HEK293T (cell line): ENCODE results near the gene KRTAP10-3.

Source experiments
- CTCF ChIA-PET: fragments of 350-600 bp; formaldehyde crosslinking; extraction: SDS; loops from one replicate; lab custom pipeline; 2021; ENCODE audit warnings: antibody characterized with exemption, inconsistent platforms; lab: Yijun Ruan, JAX
- POLR2A ChIA-PET: fragments of 350-600 bp; formaldehyde crosslinking; extraction: SDS; loops from one replicate; lab custom pipeline; 2020; ENCODE audit warnings: antibody characterized with exemption, inconsistent platforms; lab: Yijun Ruan, JAX
- DNase-seq: peaks from one replicate; pipeline ENCODE4 v3.0.0; 2012; ENCODE audit warnings: mixed read lengths; ENCODE audit errors: extremely low spot score
- ARNT ChIP-seq: fragments of 450-650 bp; IDR thresholded peaks from 2 replicates; pipeline ENCODE4 v1.6.1; 2017; ENCODE audit warnings: mild to moderate bottlenecking
- BHLHE40 ChIP-seq: fragments of 450-650 bp; IDR thresholded peaks from 2 replicates; pipeline ENCODE4 v1.6.1; 2016; ENCODE audit warnings: mild to moderate bottlenecking, moderate library complexity, borderline replicate concordance
- CTBP1 ChIP-seq: fragments of 450-650 bp; IDR thresholded peaks from 2 replicates; pipeline ENCODE4 v1.6.1; 2016; ENCODE audit warnings: borderline replicate concordance
- ELF4 ChIP-seq: fragments of 450-650 bp; IDR thresholded peaks from 2 replicates; pipeline ENCODE4 v1.6.1; 2017; ENCODE audit warnings: antibody characterized with exemption
- FOXA1 ChIP-seq: fragments of 450-650 bp; IDR thresholded peaks from 2 replicates; pipeline ENCODE4 v1.6.1; 2016; ENCODE audit warnings: mild to moderate bottlenecking
- FOXK2 ChIP-seq: fragments of 450-650 bp; IDR thresholded peaks from 2 replicates; pipeline ENCODE4 v1.6.1; 2016; ENCODE audit warnings: mild to moderate bottlenecking
- FOXM1 ChIP-seq: fragments of 450-650 bp; IDR thresholded peaks from 2 replicates; pipeline ENCODE4 v1.6.1; 2017; ENCODE audit warnings: mild to moderate bottlenecking, borderline replicate concordance
- HDGF ChIP-seq: fragments of 450-650 bp; IDR thresholded peaks from 2 replicates; pipeline ENCODE4 v1.6.1; 2017; ENCODE audit warnings: antibody characterized with exemption, borderline replicate concordance
- L3MBTL2 ChIP-seq: fragments of 450-650 bp; conservative IDR thresholded peaks from 2 replicates; pipeline ENCODE4 v1.6.1; 2016; ENCODE audit warnings: mild to moderate bottlenecking
- LEF1 ChIP-seq: fragments of 450-650 bp; IDR thresholded peaks from 2 replicates; pipeline ENCODE4 v1.6.1; 2017; ENCODE audit warnings: mild to moderate bottlenecking, borderline replicate concordance
- NFRKB ChIP-seq: fragments of 450-650 bp; IDR thresholded peaks from 2 replicates; pipeline ENCODE4 v1.6.1; 2016; ENCODE audit warnings: mild to moderate bottlenecking, moderate library complexity
- PKNOX1 ChIP-seq: fragments of 450-650 bp; IDR thresholded peaks from 2 replicates; pipeline ENCODE4 v1.6.1; 2016
- SP1 ChIP-seq: fragments of 450-650 bp; IDR thresholded peaks from 2 replicates; pipeline ENCODE4 v1.6.1; 2017
- SUZ12 ChIP-seq: fragments of 450-650 bp; IDR thresholded peaks from 2 replicates; pipeline ENCODE4 v1.6.1; 2016; ENCODE audit warnings: mild to moderate bottlenecking
- TARDBP ChIP-seq: fragments of 450-650 bp; IDR thresholded peaks from 2 replicates; pipeline ENCODE4 v1.6.1; 2016
- ZNF384 ChIP-seq: fragments of 450-650 bp; IDR thresholded peaks from 2 replicates; pipeline ENCODE4 v1.6.1; 2016

Gene KRTAP10-3

GRCh38 chr21:44589586-44590305 is 31.2 kb upstream of the KRTAP10-3 start:
- ChIA-PET POLR2A (no interaction called here), CTCF (no interaction called here)
- TF ChIP-seq ELF4 (no peak), FOXA1 (no peak)
- DNase-seq, result no peak

GRCh38 chr21:44589094-44589493 is 30.5 kb upstream of the KRTAP10-3 start:
- DNase-seq, result no peak
- no peak for TF ChIP-seq ELF4
- TF ChIP-seq PKNOX1, result no peak
- no peak for TF ChIP-seq TARDBP
- no peak for TF ChIP-seq ARNT
- TF ChIP-seq L3MBTL2, result no peak
- TF ChIP-seq FOXM1, result no peak
- TF ChIP-seq FOXA1, result no peak
- TF ChIP-seq LEF1, result no peak
- TF ChIP-seq BHLHE40, result no peak
- TF ChIP-seq ZNF384, result no peak
- no peak for TF ChIP-seq NFRKB
- no peak for TF ChIP-seq CTBP1
- no peak for TF ChIP-seq FOXK2
- TF ChIP-seq SP1, result no peak
- no peak for TF ChIP-seq SUZ12
- no peak for TF ChIP-seq HDGF
- ChIA-PET POLR2A (no interaction called here), CTCF (no interaction called here)

- ChIA-PET CTCF (no interaction called here), POLR2A (no interaction called here)
- DNase-seq, result no peak
- TF ChIP-seq FOXK2 (no peak), LEF1 (no peak), TARDBP (no peak), PKNOX1 (no peak)
These were observed 27.3 kb upstream of the KRTAP10-3 start for GRCh38 chr21:44585892-44586291.

- no peak for TF ChIP-seq L3MBTL2
- no peak for TF ChIP-seq LEF1
- TF ChIP-seq PKNOX1, result no peak
- no peak for TF ChIP-seq FOXM1
- no peak for TF ChIP-seq SUZ12
- no peak for TF ChIP-seq FOXK2
- no peak for TF ChIP-seq HDGF
- TF ChIP-seq ZNF384, result no peak
- no peak for TF ChIP-seq CTBP1
- TF ChIP-seq SP1, result no peak
- no peak for TF ChIP-seq ARNT
- no peak for TF ChIP-seq TARDBP
- TF ChIP-seq BHLHE40, result no peak
- no peak for TF ChIP-seq NFRKB
- no peak for TF ChIP-seq FOXA1
- no peak for DNase-seq
- ChIA-PET CTCF (no interaction called here), POLR2A (no interaction called here)
These were observed 25.2 kb upstream of the KRTAP10-3 start for GRCh38 chr21:44583800-44584147.

- no peak for DNase-seq
- POLR2A ChIA-PET, result no interaction called here
- TF ChIP-seq SP1 (no peak), FOXK2 (no peak), PKNOX1 (0 out of 2 replicates have a peak, but pooled peaks have one; percentile 10), HDGF (no peak), LEF1 (no peak), CTBP1 (no peak)
- CTCF ChIA-PET, result no interaction called here
These were observed 24.6 kb upstream of the KRTAP10-3 start for GRCh38 chr21:44583089-44583799.

GRCh38 chr21:44582055-44582454 is 23.5 kb upstream of the KRTAP10-3 start:
- TF ChIP-seq L3MBTL2 (no peak), FOXA1 (no peak), ARNT (no peak), NFRKB (no peak), FOXM1 (no peak), FOXK2 (no peak), SP1 (no peak), SUZ12 (no peak), ZNF384 (no peak), CTBP1 (no peak), PKNOX1 (no peak), ELF4 (no peak), TARDBP (no peak), HDGF (no peak)
- ChIA-PET CTCF (no interaction called here), POLR2A (no interaction called here)
- no peak for DNase-seq
